ENCODE measurements around the gene N4BP2.
A peak's percentile ranks its signal among the peaks of the same experiment; 100 is the strongest.

N4BP2 gene

GRCh38 chr4:40192114-40193015 is 135.7 kb downstream of the N4BP2 start:
- no peak for DNase-seq (ENCODE audit: low spot score)

DNA sequence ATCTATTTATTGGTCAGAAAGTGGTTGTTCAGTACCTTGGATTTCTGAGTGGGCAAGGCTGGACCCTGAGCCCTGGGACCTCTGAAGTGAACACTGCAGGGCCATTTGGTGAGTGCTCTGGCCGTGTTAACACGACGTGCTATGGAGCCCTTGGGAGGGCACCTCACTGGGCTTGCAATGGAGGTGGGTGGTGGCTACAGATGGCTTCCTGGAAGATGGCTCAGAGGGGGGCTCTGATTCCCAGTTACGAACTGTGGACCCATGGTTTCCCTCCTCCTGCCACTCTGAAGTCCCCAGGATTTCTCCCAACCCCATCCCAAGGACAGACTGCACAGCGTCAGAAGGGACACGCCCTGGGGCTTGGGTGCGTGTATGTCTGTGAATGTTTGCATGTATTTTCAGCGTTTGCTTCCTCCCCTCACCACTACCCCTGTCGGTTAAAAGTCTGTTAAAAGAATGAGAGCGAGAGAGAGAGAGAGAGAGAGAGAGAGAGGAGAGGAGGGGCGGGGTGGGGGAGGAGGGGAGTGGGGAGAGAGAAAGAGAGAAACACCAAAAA is 136.4 kb downstream of the N4BP2 start:
- no peak for DNase-seq (ENCODE audit: low spot score)

- no peak for DNase-seq (ENCODE audit: low spot score)
Measured at GRCh38 chr4:40193578-40193977, 136.9 kb downstream of the N4BP2 start.

- DNase-seq (ENCODE audit: low spot score) = no peak
Measured at GRCh38 chr4:40194602-40195161, 138.0 kb downstream of the N4BP2 start.

- no peak for DNase-seq (ENCODE audit: low spot score)
Measured at GRCh38 chr4:40195182-40196177, 138.8 kb downstream of the N4BP2 start.

GRCh38 chr4:40196272-40196671 is 139.6 kb downstream of the N4BP2 start:
- no peak for DNase-seq (ENCODE audit: low spot score)

DNA sequence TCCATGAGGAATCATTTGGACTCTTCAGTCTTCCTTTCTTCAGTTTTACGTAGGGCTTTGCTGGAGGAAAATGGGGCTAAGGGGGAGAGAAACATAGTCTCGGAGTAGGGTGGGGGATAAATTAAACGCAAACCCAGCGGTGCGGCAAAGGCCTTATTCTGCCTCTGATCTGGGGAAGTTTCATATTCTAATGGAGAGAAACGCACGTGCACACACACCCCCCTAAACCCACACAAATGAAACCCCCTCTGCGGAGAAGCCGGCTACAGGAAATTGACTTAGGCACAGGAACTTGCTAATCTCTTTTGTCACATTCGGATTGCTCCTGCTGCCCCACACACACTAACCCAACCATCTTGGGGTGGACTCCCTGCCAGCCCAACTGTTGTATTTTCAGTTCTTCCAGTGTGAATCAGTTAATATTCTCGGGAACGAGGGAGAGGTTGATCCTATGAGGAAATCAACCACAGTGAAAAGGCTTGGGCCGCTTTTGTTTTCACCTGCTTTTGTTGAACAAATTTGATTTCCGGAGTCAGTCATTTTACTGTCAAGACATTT is 140.2 kb downstream of the N4BP2 start, which contains the start of gene RHOH:
Gene RHOH (plus strand): TSS at position 308 of the 558 bp plus-strand sequence. CDS start 46,356 bp downstream, outside the sequence.
- no peak for DNase-seq (ENCODE audit: low spot score)

GRCh38 chr4:40197879-40198689 is 141.4 kb downstream of the N4BP2 start:
- DNase-seq (ENCODE audit: low spot score) = no peak

DNA sequence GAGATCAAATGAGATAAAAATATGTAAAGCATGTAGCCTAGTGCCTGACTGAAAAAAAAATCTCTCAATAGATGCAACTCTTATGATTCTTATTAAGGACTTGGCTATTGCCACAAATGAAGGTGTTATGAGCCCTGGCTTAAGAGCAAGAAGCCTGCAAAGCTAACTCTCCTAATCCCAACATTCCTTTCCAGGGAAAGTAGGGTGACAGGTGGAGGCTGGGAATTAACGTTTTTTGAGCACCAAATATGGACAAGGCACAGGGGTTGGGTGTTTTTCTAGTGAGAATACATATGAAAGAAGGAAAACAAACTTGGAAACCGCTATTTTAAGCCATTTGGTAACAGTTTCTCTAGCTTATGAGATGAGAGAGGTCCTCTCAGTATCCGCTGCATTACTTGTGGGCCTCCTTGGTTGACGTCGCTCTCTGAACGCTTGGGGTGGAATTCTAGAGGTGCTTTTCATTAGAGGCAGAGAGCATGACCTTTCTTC is 142.6 kb downstream of the N4BP2 start:
- DNase-seq (ENCODE audit: low spot score) = no peak

DNA sequence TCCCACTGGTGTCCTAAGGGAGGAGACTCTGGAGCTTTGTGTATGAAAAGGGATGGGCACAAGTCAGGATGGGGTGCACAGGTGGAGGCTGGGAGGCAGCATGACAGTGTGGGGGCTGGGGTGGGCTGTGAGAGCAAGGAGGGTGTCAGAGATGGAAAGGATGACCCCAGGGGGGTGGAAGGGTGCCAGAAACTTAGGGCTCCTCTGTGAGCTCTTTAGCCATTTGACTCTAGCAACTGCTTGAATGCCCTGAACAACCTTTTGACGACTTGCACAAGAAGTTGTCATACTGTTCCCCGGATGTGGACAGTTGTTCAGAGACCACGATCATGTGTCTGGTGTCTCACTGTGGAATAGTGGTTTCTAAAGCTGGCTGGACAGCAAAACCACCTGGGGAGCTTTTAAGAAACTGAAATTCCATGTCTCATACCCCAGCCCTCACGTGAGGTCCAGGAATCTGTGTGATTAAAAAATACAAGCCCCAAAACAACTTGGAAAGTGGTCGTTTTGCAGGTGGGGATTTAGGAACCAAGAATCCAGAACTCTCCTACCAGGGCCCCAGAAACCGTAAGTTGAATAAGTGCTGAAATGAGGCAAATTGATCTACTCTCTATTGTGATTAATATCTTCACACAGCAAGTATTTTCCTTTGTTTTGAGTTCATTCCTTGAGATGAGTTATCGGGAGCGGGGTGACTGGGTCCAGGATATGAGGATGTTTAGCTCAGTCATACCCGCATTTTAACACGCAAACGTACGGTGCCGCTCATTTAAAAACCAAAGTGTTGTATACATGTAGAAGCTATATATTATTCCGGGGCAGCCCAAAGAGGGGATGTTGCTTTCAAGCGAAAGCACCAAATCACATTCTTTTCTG is 143.6 kb downstream of the N4BP2 start:
- no peak for DNase-seq (ENCODE audit: low spot score)

DNA sequence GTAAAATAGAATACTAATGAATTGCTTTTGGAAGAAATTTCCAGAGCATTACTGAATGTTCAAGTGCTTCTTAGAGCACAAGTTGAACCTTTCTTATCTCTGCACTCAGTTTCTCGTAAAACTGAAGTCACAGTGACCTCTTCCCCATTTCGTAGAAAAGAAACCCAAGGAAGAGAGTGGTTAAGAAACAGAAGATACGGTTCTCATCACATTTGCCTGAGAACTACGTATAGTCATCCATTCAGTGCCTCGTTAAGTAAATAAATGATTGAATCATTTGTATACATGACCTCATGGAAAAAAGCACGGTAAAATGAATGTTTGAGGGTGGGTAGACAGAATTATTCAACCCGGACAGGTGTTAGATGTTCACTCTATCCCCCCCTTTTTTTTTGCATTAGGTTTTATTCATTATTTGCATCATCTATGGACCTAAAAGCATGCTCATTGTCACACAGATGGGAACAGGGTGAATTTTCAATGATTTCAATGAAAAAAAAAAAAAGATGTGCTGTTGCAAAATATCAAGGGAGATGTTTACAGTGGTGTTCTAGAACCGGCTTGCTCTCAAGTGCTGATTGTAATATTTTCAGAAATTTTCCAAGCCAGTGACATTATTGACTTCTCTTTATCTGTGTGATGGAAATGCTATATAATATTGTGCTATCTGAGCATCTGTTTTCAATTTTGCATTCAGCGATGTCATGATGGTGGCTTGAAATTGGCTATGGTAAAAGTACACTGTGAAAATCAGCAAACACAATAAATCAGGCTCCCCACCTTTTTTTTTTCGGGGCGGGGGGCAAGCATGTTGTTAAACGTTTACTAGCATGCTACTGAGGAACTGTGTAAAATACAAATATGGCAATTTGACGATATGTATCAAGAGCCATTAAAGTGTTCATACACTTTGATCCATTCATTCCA is 144.5 kb downstream of the N4BP2 start:
- peak; percentile 53 for DNase-seq (ENCODE audit: low spot score)

- no peak for DNase-seq (ENCODE audit: low spot score)
Measured at GRCh38 chr4:40201898-40202297, 145.2 kb downstream of the N4BP2 start.

DNA sequence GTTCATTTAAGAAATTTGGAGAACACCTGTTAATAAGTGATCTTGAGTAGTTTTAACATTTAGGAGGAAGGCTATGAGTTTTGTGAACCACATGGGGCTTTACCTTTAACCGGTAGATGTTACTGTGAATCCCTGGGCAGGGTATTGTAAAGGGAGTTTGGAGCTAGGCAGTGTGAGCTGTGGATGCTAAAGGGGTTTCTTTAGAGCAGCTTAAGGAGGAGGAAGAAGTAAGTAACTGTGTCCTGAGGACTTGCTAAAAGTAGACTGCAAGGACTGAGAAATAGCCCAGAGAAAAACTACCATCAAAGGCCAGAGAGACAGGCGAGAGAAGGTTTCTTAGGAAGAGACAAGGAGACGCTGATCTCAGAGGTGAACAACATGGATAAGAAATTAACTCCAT is 145.8 kb downstream of the N4BP2 start:
- DNase-seq (ENCODE audit: low spot score) = no peak

DNA sequence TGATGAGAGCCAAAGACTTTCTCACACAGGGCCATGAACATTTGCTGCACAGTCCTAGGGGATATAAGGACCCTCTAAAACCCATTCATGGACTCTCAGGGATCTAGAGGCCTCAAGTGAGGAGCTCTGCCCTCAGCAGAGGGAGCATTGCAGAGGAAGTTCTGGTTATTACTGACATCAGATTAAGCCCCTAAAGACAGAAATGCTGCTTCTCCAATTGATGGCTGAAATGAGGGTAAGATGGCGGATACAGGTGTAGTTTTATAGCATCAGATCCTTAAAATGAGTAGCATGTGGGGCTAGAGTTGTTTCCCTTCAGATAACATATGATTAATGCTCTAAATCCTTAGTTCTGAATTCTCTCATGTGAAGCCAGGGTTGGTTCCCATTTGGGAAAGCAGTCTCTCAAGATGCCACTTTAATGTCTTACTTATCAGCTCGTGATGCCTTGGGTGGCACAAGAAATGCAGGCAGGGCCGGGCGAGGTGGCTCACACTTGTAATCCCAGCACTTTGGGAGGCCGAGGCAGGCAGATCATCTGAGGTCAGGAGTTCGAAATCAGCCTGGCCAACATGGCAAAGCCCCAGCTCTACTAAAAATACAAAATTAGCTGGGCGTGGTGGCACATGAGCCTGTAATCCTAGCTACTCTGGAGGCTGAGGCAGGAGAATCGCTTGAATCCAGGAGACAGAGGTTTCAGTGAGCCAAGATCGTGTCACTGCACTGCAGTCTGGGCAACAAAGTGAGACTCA is 148.0 kb downstream of the N4BP2 start:
- no peak for DNase-seq (ENCODE audit: low spot score)

GRCh38 chr4:40205259-40206198 is 148.9 kb downstream of the N4BP2 start:
- DNase-seq (ENCODE audit: low spot score) = peak; percentile 35

DNA sequence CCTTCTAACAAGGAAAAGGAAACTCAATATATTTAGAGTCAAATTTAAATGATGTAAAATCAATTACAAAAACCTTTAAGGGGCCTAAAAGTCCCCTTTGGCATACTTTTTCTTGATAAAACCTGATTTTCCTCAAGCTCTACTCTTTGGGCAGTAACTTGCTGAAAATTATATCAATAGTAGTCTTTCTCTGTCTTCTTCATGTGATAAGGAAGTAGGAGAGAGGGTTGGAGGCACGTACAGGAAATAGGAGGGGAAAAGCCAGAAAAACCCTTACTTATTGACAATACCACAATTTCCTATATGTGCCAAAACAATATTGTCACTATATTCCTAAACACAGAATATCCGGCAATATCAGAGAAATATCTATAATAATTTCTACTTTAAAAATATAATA is 149.8 kb downstream of the N4BP2 start:
- no peak for DNase-seq (ENCODE audit: low spot score)

Measured in hematopoietic multipotent progenitor cell treated with erythropoietin and hydrocortisone succinate and interleukin-3 and kit ligand, for 15 days (in vitro differentiated cells).